Osteocyte (in vitro differentiated cells): Measurements from ENCODE around the gene LRR1. TPM values are rescaled to one million over a fixed set of nuclear protein-coding genes. Genes with fewer than 3 reads are reported as not detected.
A peak's percentile ranks its signal among the peaks of the same experiment; 100 is the strongest.

Experiments used
- DNase-seq: peaks from one replicate; pipeline ENCODE4 v3.0.0; 2021; ENCODE audit warnings: mixed read lengths; ENCODE audit not compliant: unreplicated experiment; ENCODE audit errors: extremely low spot score
- H3K27ac Mint-ChIP-seq: one replicate; pipeline ENCODE4 v1.8.0; 2021; ENCODE audit warnings: mild to moderate bottlenecking, mixed read lengths; ENCODE audit not compliant: unreplicated experiment
- H3K27me3 Mint-ChIP-seq: one replicate; pipeline ENCODE4 v1.8.0; 2021; ENCODE audit warnings: mixed read lengths; ENCODE audit not compliant: unreplicated experiment
- H3K36me3 Mint-ChIP-seq: one replicate; pipeline ENCODE4 v1.8.0; 2021; ENCODE audit warnings: mixed read lengths; ENCODE audit not compliant: unreplicated experiment
- H3K4me1 Mint-ChIP-seq: one replicate; pipeline ENCODE4 v1.8.0; 2021; ENCODE audit warnings: mixed read lengths; ENCODE audit not compliant: unreplicated experiment
- H3K4me3 Mint-ChIP-seq: one replicate; pipeline ENCODE4 v1.8.0; 2021; ENCODE audit warnings: mild to moderate bottlenecking, moderate library complexity, mixed read lengths; ENCODE audit not compliant: unreplicated experiment
- H3K9me3 Mint-ChIP-seq: one replicate; pipeline ENCODE4 v1.8.0; 2021; ENCODE audit warnings: mixed read lengths; ENCODE audit not compliant: unreplicated experiment
- long read RNA-seq: library from polyadenylated mRNA; unstranded; transcript quantifications from one replicate; pipeline ENCODE4 v2.0.0, GENCODE V29; 2021
- total RNA-seq: library from RNA; stranded (reverse); gene quantifications from 2 replicates; pipeline ENCODE4 v1.2.1, GENCODE V29; 2021
- TF ChIP-seq, protein P1 (sequence below): fragments of 200-600 bp; sonication (generic); IDR thresholded peaks from 2 replicates; pipeline ENCODE4 v1.5.0; 2021; ENCODE audit warnings: antibody characterized with exemption, mild to moderate bottlenecking, moderate library complexity

Gene LRR1, protein sequence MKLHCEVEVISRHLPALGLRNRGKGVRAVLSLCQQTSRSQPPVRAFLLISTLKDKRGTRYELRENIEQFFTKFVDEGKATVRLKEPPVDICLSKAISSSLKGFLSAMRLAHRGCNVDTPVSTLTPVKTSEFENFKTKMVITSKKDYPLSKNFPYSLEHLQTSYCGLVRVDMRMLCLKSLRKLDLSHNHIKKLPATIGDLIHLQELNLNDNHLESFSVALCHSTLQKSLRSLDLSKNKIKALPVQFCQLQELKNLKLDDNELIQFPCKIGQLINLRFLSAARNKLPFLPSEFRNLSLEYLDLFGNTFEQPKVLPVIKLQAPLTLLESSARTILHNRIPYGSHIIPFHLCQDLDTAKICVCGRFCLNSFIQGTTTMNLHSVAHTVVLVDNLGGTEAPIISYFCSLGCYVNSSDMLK
- 7.4 and 8.1 TPM in 2 replicates for total RNA-seq
- long read RNA-seq, transcript LRR1-201 (4 exons, 1,745 nt), result major isoform, 28 of 38 reads
- long read RNA-seq, partial matches to known transcripts, result 0 of 38 reads
- long read RNA-seq, other reads (novel, unspliced or antisense), result 10 of 38 reads

DNA sequence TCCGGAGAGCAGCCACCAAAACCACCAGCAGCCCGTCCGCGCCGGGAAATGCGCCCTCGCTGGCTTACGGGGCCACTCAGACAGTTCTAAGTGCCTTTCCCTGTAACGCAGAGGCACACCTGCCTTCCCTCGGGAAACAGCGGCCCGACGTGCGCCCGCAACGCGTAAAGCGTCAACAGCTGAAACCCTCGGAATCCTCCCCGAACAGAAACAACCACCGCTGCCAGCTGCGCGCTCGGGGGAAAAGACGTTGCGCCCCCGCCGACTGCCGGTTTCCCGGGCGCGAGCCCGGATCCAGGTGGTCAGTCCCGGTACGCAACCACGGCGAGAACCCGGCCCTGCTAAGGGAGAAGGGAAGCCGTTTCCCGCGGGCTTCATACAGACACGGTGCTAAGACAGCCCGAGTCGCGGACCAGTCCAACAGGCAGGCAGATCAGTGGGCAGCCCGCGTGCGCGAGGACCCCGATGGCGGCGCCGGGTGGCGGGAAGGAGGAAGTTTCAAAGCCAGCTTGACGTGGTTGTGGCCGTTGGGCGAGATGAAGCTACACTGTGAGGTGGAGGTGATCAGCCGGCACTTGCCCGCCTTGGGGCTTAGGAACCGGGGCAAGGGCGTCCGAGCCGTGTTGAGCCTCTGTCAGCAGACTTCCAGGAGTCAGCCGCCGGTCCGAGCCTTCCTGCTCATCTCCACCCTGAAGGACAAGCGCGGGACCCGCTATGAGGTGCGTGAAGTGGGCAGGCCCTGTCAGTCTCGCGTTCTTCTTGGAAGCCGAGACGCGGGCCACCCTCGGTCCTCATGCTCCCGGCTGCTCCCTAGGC lies at the start of gene LRR1:
Gene LRR1, plus strand, starts transcription at position 456 of the 816 bp plus-strand sequence. Its CDS starts 81 bp downstream, at position 537.
- Mint-ChIP-seq H3K27me3 (no peaks in the 10 kb centered on the region), H3K9me3 (no peaks in the 10 kb centered on the region), H3K36me3 (no peaks in the 10 kb centered on the region), H3K27ac (peak within 1 kb of the TSS; percentile 95), H3K4me3 (peak within 1 kb of the TSS; percentile 93), H3K4me1 (peaks cover 22% of the 10 kb centered on the region)
- TF ChIP-seq, protein P1, sequence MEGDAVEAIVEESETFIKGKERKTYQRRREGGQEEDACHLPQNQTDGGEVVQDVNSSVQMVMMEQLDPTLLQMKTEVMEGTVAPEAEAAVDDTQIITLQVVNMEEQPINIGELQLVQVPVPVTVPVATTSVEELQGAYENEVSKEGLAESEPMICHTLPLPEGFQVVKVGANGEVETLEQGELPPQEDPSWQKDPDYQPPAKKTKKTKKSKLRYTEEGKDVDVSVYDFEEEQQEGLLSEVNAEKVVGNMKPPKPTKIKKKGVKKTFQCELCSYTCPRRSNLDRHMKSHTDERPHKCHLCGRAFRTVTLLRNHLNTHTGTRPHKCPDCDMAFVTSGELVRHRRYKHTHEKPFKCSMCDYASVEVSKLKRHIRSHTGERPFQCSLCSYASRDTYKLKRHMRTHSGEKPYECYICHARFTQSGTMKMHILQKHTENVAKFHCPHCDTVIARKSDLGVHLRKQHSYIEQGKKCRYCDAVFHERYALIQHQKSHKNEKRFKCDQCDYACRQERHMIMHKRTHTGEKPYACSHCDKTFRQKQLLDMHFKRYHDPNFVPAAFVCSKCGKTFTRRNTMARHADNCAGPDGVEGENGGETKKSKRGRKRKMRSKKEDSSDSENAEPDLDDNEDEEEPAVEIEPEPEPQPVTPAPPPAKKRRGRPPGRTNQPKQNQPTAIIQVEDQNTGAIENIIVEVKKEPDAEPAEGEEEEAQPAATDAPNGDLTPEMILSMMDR, result peak; percentile 7
- peak; percentile 95 for DNase-seq

DNA sequence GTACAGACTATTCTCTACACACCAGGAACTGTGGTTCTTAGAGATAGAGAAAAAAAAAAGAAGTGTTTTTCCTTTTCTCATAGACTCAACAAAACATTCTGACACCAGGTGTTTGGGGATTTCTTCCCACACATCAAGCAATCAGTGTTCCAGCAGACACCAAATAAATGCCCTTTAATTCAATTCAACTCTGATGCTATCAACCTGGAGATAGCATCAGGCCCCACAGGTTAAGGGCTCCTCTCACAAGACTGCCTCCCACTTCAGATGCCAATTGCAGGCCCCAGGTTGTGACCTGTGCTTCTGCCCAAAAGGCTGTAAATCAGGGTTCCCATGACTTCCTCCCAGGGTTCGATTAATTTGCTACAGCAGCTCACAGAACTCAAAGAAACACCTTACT lies 49.3 kb upstream of the LRR1 start:
- Mint-ChIP-seq H3K4me1 (no peaks in the 10 kb centered on the region), H3K4me3 (no peak overlapping the region), H3K9me3 (no peaks in the 10 kb centered on the region), H3K36me3 (no peaks in the 10 kb centered on the region), H3K27ac (no peak overlapping the region), H3K27me3 (peaks cover 19% of the 10 kb centered on the region)
- peak; percentile 51 for DNase-seq
- TF ChIP-seq, protein P1, result no peak

DNA sequence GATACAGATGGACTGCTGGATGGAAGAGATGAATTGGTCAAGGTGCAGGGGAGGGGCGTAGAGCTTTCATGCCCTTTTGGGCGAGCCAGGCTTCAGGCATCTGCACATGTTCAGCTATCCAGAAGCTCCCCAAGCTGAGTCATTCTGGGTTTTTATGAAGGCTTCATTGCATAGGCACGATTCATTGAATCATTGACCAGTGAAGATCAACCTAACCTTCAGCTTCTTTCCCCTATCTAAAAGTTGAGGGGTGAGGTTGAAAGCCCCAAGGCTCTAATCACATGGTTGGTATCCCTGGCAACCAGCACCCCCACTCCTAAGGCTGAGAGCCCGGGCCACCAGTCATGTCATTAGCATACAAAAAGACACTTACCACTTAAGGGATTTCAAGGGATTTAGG lies 48.9 kb upstream of the LRR1 start:
- Mint-ChIP-seq H3K4me1 (no peaks in the 10 kb centered on the region), H3K4me3 (no peak overlapping the region), H3K9me3 (no peaks in the 10 kb centered on the region), H3K27ac (no peak overlapping the region), H3K36me3 (no peaks in the 10 kb centered on the region), H3K27me3 (peaks cover 19% of the 10 kb centered on the region)
- DNase-seq, result peak; percentile 38
- TF ChIP-seq, protein P1, result no peak

DNA sequence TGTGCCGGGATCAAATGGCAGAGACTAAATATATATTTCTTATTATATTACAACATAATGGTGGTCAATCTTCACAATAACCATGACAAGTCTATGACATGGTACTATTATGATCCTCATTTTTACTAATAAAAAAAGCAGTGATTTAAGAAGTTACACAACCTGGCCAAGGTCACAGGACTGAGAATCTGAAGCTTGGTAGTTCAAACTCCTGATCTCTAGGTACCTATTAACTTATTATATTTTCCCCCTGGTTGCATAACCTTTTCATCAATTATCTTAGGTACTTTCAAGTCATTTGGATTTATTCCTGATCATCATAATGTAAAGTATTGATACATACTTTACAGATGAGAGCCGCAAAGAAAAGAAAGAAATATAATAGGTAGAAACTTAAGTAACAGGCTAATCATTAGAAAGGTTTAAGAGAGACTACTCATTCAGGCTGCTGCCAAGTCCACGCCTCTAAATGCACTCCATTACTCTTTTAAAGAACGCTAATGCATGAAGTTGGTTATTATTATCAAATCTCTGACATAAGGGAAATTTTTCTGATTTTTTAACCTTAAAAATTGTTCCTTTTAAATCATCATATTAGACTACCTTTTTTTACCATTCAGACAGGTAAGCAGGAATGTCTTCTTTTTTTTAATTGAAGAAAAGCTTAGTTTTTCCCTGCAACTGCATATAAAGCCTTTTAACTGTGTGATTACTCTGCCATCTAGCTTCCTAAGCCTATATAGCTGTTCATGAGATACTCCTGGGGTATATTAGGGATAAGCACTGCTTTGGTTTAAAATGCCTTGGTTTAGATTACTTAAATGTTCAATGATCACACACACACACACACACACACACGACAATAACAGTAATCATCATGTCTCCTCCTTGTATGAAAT lies 48.2 kb upstream of the LRR1 start:
- Mint-ChIP-seq H3K36me3 (no peaks in the 10 kb centered on the region), H3K9me3 (no peaks in the 10 kb centered on the region), H3K27me3 (peaks cover 19% of the 10 kb centered on the region), H3K4me3 (no peak overlapping the region), H3K4me1 (no peaks in the 10 kb centered on the region), H3K27ac (no peak overlapping the region)
- DNase-seq, result no peak
- TF ChIP-seq, protein P1, result peak; percentile 63
